Epithelial cell of alveolus of lung (primary cell): ENCODE measurements around the gene ABCA2. TPM values are rescaled to one million over a fixed set of nuclear protein-coding genes. Genes with fewer than 3 reads are reported as not detected.

Experiments
- total RNA-seq: library from RNA; depleted of rRNA; stranded (reverse); fragments of >200 nt; gene quantifications from 2 replicates; pipeline ENCODE4 v1.2.1, GENCODE V29; 2015

ABCA2 gene
- 14.9 and 15.8 TPM in 2 replicates for total RNA-seq

GRCh38 chr9:137027369-137028262 lies at the start of gene ABCA2:
Gene ABCA2, minus strand, starts transcription at chr9:137028237. Its CDS starts 97 bp downstream, at chr9:137028140.

GRCh38 chr9:137077010-137077747 lies 49.1 kb upstream of the ABCA2 start, which contains the start of gene UAP1L1:
Gene UAP1L1, plus strand, starts transcription at chr9:137077517. Its CDS starts 16 bp downstream, at chr9:137077533.

GRCh38 chr9:137070201-137070905 lies 42.3 kb upstream of the ABCA2 start, which contains the start of gene SAPCD2:
Gene SAPCD2, minus strand, starts transcription at chr9:137070557. Its CDS starts 97 bp downstream, at chr9:137070460.

GRCh38 chr9:137053944-137054931 lies 26.2 kb upstream of the ABCA2 start, which contains the start of gene ENTPD2:
Gene ENTPD2, minus strand, starts transcription at chr9:137054061. Its CDS starts 64 bp downstream, at chr9:137053997.

GRCh38 chr9:137046088-137046787 lies 18.2 kb upstream of the ABCA2 start, which contains the start of gene NPDC1:
Gene NPDC1, minus strand, starts transcription at chr9:137046177. Its CDS starts 188 bp downstream, at chr9:137045989.

GRCh38 chr9:137031904-137032640 lies 4.0 kb upstream of the ABCA2 start, which contains the start of gene FUT7:
Gene FUT7, minus strand, starts transcription at chr9:137032088. Its CDS starts 97 bp downstream, at chr9:137031991.

GRCh38 chr9:136996361-136997292 lies 31.4 kb downstream of the ABCA2 start, which contains the start of gene CLIC3:
Gene CLIC3, minus strand, starts transcription at chr9:136996568. Its CDS starts 25 bp downstream, at chr9:136996543.

GRCh38 chr9:136991993-136992818 lies 35.8 kb downstream of the ABCA2 start, which contains the start of gene PAXX:
Gene PAXX, plus strand, starts transcription at chr9:136992422. Its CDS starts 22 bp downstream, at chr9:136992444.

GRCh38 chr9:136982232-136983051 lies 45.6 kb downstream of the ABCA2 start, which contains the start of gene LCNL1:
Gene LCNL1, plus strand, starts transcription at chr9:136982993. Its CDS starts 594 bp downstream, at chr9:136983587.

GRCh38 chr9:136977223-136977622 lies 50.8 kb downstream of the ABCA2 start, which contains the start of gene PTGDS:
Gene PTGDS, plus strand, starts transcription at chr9:136977504. Its CDS starts 75 bp downstream, at chr9:136977579.

Other genes starting within 250 kb of the ABCA2 start
- 57.3 and 94.1 TPM in 2 replicates for gene TMEM141, start 236.9 kb downstream of the ABCA2 start, total RNA-seq
- 1.1 TPM in 1 of 2 replicates, not detected in the other for gene CCDC183, start 231.9 kb downstream of the ABCA2 start, total RNA-seq
- 57.3 and 90.6 TPM in 2 replicates for gene RABL6, start 220.3 kb downstream of the ABCA2 start, total RNA-seq
- gene AJM1, start 185.8 kb downstream of the ABCA2 start, total RNA-seq = 0.52 and 0.88 TPM in 2 replicates
- 101 and 129 TPM in 2 replicates for gene PHPT1, start 178.8 kb downstream of the ABCA2 start, total RNA-seq
- 0.91 and 2.2 TPM in 2 replicates for gene MAMDC4, start 175.9 kb downstream of the ABCA2 start, total RNA-seq
- 305 and 403 TPM in 2 replicates for gene EDF1, start 161.9 kb downstream of the ABCA2 start, total RNA-seq
- gene TRAF2, start 141.7 kb downstream of the ABCA2 start, total RNA-seq = 8.5 and 11.9 TPM in 2 replicates
- gene FBXW5, start 83.5 kb downstream of the ABCA2 start, total RNA-seq = 127 and 134 TPM in 2 replicates
- not detected in 2 replicates for gene C8G, start 83.0 kb downstream of the ABCA2 start, total RNA-seq
- gene LCN12, start 76.0 kb downstream of the ABCA2 start, total RNA-seq = not detected in 2 replicates
- gene PTGDS, start 50.7 kb downstream of the ABCA2 start, total RNA-seq = 0.39 and 78.2 TPM in 2 replicates
- 1.9 TPM in 1 of 2 replicates, not detected in the other for gene LCNL1, start 45.2 kb downstream of the ABCA2 start, total RNA-seq
- 19.1 and 33.0 TPM in 2 replicates for gene PAXX, start 35.8 kb downstream of the ABCA2 start, total RNA-seq
- 3.1 and 6.2 TPM in 2 replicates for gene CLIC3, start 31.7 kb downstream of the ABCA2 start, total RNA-seq
- gene FUT7, start 3.9 kb upstream of the ABCA2 start, total RNA-seq = not detected in 2 replicates
- gene NPDC1, start 17.9 kb upstream of the ABCA2 start, total RNA-seq = 25.2 and 54.9 TPM in 2 replicates
- gene ENTPD2, start 25.8 kb upstream of the ABCA2 start, total RNA-seq = 0.72 TPM in 1 of 2 replicates, not detected in the other
- 5.0 and 10.7 TPM in 2 replicates for gene SAPCD2, start 42.3 kb upstream of the ABCA2 start, total RNA-seq
- 5.7 and 11.7 TPM in 2 replicates for gene UAP1L1, start 49.3 kb upstream of the ABCA2 start, total RNA-seq
- 50.3 and 94.1 TPM in 2 replicates for gene MAN1B1, start 58.7 kb upstream of the ABCA2 start, total RNA-seq
- 69.8 and 123 TPM in 2 replicates for gene DPP7, start 86.5 kb upstream of the ABCA2 start, total RNA-seq
- not detected in 2 replicates for gene GRIN1, start 110.9 kb upstream of the ABCA2 start, total RNA-seq
- gene LRRC26, start 141.8 kb upstream of the ABCA2 start, total RNA-seq = not detected in 2 replicates
- not detected in 2 replicates for gene TMEM210, start 143.8 kb upstream of the ABCA2 start, total RNA-seq
- 7.8 and 20.0 TPM in 2 replicates for gene ANAPC2, start 160.3 kb upstream of the ABCA2 start, total RNA-seq
- gene SSNA1, start 160.4 kb upstream of the ABCA2 start, total RNA-seq = 61.1 and 99.0 TPM in 2 replicates
- gene TPRN, start 172.5 kb upstream of the ABCA2 start, total RNA-seq = 7.8 and 12.2 TPM in 2 replicates
- gene TMEM203, start 177.4 kb upstream of the ABCA2 start, total RNA-seq = 45.5 and 57.0 TPM in 2 replicates
- 8.3 and 15.6 TPM in 2 replicates for gene NDOR1, start 177.5 kb upstream of the ABCA2 start, total RNA-seq
- gene RNF208, start 194.0 kb upstream of the ABCA2 start, total RNA-seq = 0.13 and 6.3 TPM in 2 replicates
- gene CYSRT1, start 196.9 kb upstream of the ABCA2 start, total RNA-seq = under 0.01 and 1.9 TPM in 2 replicates
- gene RNF224, start 199.3 kb upstream of the ABCA2 start, total RNA-seq = not detected in 2 replicates
- gene SLC34A3, start 202.7 kb upstream of the ABCA2 start, total RNA-seq = not detected in 2 replicates
- gene TUBB4B, start 213.1 kb upstream of the ABCA2 start, total RNA-seq = 224 and 626 TPM in 2 replicates
- not detected in 2 replicates for gene STPG3, start 223.0 kb upstream of the ABCA2 start, total RNA-seq
- 49.1 and 60.2 TPM in 2 replicates for gene NELFB, start 227.1 kb upstream of the ABCA2 start, total RNA-seq
- gene TOR4A, start 249.5 kb upstream of the ABCA2 start, total RNA-seq = 38.1 and 52.4 TPM in 2 replicates